ENCODE data around the gene CHMP6.

The CHMP6 gene

GRCh38 chr17:80992077-80992947 is 671 bp downstream of the CHMP6 start:
- no peak for DNase-seq (ENCODE audit: low spot score)

DNA sequence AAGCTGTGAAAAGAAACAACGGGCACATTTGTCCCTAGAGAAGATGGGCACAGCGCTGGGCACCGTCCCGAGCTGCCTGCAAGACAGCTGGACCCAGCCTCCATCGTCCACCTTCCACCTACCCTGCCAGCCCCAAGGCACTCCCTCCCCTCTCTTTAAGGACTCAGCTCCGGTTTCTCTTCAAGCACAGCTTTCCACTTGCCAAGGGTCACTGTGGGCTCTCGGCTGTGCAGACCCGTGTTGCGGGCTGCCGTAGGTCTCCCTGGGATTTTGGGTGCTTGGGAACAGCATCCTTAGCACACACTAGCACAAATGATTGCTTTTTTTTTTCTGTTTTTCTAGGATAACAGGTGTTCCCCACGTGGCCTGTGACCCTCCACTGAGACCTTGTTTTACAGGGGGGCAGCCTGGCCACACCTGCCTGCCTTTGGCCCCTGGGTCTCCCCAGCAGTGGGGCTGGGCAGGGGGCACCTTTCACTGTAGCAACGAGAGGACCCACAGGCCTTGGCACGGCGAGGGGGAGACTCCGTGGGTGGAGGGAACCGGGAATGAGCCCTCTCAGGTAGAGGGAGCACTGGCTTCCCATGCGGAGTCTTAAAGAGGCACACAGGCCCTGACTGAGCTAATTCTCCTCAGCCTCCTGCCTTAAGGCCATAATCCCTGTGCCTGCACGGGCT is 1.4 kb downstream of the CHMP6 start:
- DNase-seq (ENCODE audit: low spot score), result no peak

DNA sequence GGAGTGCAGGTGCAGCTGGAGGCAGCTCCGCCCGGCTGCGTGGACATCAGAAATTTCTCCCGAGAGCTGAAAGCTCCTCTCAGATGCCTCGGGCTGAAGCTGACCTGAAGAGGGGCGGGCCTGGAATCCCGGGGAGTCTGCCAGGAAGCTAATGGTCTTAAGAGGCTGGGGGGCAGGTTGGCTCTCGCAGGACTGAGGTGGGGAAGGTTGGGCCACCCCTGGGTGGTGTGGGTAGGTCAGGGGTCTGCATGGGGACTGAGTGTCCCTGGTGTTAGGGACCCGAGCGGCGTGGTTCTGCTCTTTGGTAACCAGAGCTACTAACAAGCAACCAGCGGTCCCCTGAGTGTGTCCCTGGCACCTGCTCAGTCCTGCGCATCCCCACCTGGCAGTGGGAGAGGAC is 3.5 kb downstream of the CHMP6 start:
- DNase-seq (ENCODE audit: low spot score), result no peak

DNA sequence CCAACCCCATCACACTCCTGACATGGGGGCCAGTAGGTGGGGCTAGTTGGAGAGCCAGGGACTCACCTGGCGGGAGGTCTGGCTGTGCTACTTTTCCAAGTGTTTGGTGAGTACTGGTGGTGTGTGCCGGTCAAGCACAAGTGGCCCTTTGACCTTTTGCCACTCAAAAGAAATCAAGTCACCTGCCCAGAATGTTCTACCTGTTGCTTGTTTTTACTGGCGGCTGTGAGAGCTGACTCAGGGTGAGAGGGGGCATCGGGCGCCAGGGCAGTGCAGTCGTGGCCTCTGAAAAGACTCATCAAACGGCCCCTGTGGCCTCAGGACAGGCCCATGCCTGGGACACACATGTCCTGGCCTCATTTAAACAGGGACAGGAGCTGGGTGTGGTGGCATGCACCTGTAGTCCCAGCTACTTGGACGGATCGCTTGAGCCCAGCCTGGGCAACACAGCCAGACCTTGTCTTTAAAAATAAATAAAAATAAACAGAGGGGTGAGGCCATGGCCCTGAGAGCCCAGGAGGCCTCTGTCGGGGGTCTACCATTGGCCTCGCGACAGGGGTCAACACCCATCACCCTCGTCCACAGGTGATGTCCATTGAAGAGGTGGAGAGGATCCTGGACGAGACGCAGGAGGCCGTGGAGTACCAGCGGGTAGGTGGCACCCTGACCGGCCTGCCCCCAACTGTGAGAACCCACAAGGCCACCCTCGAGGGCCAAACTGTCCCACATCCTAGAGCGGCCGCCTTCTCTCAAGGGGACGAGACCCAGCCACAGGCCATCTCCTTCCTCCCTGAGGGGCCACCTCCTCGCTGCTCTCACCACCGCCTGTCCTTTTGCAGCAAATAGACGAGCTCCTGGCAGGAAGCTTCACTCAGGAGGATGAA is 5.0 kb downstream of the CHMP6 start:
- DNase-seq (ENCODE audit: low spot score), result no peak

DNA sequence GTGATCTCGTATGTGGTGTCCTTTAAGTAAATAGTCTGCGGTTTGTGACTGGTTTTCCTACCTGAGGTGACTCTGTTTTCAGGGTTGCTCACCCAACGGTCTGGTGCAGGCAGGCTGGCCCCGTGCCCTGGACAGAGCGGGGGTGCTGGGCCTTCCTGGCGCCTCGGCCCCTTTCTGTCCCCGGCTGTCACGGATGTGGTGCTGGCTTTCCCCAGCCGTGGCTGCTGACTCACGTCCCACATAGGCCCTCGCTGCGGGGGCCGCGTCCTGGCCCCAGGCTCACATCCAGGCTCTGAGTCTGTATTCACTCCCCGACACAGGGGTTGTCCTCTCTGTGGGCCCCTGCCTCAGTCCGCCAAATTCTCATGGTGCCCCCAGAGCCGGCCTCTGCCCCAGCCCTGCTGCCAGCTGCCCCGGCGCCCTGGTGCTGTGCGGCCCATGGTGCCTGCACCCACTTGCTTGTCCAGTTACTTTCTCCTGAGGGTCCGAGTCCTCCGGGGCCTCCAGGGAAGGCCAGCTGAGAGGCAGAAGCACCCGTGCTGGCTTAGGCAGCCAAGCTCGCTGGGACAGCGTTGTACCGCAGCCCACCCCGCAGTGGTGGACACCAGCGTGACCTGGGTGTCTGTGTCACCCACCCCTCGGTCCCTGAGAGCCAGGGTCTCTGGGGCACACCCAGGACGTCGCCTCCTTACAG is 5.9 kb downstream of the CHMP6 start:
- no peak for DNase-seq (ENCODE audit: low spot score)

DNA sequence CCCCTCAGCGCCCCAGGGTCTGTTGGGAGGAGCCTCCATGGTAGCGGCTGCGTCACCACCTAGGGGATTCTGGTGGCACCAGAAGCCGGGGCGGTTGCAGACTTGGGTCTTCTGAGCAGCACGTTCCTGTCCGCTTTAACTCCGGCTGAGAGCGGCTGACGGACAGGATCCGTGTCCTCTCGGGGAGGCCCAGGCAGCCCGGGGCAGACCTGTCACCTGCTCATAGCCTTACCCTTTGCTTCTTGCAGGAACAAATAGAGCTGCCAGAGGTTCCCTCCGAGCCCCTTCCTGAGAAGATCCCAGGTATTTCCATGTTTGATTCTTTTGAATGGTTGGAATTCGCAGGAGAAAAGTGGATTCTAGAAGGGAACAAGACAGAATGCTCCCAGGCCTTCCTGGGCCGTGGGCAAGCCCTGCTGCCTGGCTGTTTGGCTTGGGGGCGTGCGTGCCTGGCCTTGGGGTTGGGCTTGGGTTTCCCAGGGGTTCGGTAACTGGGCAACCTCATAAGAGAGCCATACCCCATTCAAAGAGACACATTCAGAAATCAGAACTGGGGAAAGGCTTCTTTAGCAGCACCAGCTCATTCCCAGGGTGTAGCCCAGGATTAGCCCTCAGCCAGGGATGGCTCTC is 6.6 kb downstream of the CHMP6 start:
- no peak for DNase-seq (ENCODE audit: low spot score)

- no peak for DNase-seq (ENCODE audit: low spot score)
Measured at GRCh38 chr17:80998748-80999535, 7.3 kb downstream of the CHMP6 start.

- DNase-seq (ENCODE audit: low spot score), result no peak
Measured at GRCh38 chr17:80999536-81000333, 8.1 kb downstream of the CHMP6 start.

- DNase-seq (ENCODE audit: low spot score), result no peak
Measured at GRCh38 chr17:81000334-81000630, 8.6 kb downstream of the CHMP6 start.

GRCh38 chr17:81000631-81001357 is 9.2 kb downstream of the CHMP6 start:
- DNase-seq (ENCODE audit: low spot score), result no peak

DNA sequence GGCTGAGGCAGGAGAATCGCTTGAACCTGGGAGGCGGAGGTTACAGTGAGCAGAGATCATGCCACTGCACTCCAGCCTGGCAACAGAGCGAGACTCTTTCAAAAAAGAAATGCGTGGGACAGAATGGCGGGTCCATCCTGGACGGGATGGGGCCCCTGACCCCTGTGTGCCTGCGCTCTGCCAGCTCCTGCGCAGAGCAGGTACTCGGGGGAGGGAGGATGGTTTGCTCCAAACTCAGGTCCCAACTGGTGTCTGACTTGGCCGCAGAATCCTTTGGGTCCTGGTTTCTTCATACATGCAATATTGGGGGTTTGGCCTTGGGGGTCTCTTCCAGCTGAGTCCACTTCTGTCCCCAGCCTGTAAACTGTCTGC is 10.4 kb downstream of the CHMP6 start:
- no peak for DNase-seq (ENCODE audit: low spot score)

GRCh38 chr17:81002409-81003361 is 11.0 kb downstream of the CHMP6 start:
- DNase-seq (ENCODE audit: low spot score), result no peak

GRCh38 chr17:81003711-81004475 is 12.3 kb downstream of the CHMP6 start:
- no peak for DNase-seq (ENCODE audit: low spot score)

DNA sequence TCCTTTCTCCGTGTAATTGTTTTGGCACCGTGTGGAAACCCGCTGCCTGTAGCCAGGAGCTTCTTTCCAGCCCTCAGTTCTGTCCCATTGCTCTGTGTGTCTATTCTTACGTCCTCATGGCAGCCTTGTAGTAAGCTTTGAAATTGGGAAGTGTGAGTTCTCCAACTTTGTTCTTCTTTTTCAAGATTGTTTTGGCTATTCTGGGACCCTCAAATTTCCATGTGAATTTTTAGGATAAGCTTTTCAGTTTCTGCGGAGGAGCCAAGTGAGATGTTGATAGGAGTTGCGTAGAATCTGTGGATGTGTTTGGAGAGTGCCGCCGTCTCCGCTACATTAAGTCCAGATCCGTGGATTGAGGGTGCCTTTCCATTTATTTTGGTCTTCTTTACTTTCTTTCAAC is 15.2 kb downstream of the CHMP6 start:
- DNase-seq (ENCODE audit: low spot score), result no peak

- DNase-seq (ENCODE audit: low spot score), result no peak
Measured at GRCh38 chr17:81008140-81008539, 16.5 kb downstream of the CHMP6 start.

DNA sequence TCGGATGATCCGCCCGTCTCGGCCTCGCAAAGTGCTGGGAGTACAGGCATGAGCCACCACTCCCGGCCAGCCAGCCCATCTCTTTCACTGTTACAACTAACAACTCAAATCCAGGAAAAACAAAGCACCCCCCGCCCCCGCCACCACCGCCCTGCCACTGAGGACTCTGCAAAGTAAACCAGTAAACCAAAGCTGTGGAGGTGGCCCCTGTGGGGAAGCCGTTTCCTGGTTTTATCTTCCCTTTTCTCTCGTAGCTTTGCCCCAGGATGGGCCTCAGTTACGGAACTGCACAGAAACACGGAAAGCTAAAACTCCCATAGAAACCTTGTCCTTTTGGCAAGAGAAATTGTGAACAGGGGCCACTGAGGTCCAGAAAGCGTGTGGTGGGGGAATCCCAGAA is 17.5 kb downstream of the CHMP6 start:
- DNase-seq (ENCODE audit: low spot score), result no peak

GRCh38 chr17:81010935-81011334 is 19.3 kb downstream of the CHMP6 start:
- no peak for DNase-seq (ENCODE audit: low spot score)
